Uterus (tissue), 2 donors: ENCODE data around the gene OTOL1.

ENCODE experiments used
- POLR2A ChIP-seq, 2 donors: fragments of 450-650 bp; IDR thresholded peaks; one replicate each; pipeline ENCODE4 v1.6.1; 2016; ENCODE audit warnings: antibody characterized with exemption in 2 of 2, mild to moderate bottlenecking in 1 of 2, moderate library complexity in 1 of 2
- TF ChIP-seq, protein P1 (sequence below), 4 experiments: fragments of 200-600 bp in 2 of 4; fragments of 450-650 bp in 2 of 4; sonication (generic) in 2 of 4; IDR thresholded peaks; one replicate each; pipeline ENCODE4 v1.5.1; 2016 to 2019; ENCODE audit warnings: antibody characterized with exemption in 4 of 4, mild to moderate bottlenecking in 2 of 4, moderate library complexity in 1 of 4

DNA sequence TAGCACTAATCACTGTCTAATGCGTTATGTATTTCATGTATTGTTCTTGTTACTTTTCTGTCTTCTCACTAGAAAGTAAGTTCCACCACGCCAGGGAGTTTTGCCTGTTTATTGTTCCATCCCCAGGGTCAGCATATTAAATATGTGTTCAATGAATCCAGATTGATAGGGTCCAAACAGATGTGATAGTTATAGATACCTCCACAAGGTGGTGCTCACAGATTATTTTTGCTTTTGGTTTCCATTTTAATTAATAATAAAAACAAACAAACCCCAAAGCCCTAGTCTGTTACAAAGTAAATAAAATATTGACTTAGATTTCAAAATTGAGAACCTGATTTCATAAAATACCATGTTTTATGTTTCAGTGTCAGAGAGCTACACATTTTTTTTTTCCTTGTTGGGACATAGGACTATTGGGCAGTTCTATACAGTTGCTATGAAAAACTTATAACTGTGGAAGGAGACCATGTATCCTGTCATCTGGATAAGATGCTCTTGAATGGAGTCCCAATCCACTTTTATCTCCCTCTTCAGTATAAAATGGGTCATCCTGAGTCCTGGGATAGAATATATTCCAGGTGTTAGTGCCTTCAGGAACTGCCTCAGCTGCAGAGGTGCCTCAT lies 12.4 kb downstream of the OTOL1 start:
- TF ChIP-seq, protein P1, sequence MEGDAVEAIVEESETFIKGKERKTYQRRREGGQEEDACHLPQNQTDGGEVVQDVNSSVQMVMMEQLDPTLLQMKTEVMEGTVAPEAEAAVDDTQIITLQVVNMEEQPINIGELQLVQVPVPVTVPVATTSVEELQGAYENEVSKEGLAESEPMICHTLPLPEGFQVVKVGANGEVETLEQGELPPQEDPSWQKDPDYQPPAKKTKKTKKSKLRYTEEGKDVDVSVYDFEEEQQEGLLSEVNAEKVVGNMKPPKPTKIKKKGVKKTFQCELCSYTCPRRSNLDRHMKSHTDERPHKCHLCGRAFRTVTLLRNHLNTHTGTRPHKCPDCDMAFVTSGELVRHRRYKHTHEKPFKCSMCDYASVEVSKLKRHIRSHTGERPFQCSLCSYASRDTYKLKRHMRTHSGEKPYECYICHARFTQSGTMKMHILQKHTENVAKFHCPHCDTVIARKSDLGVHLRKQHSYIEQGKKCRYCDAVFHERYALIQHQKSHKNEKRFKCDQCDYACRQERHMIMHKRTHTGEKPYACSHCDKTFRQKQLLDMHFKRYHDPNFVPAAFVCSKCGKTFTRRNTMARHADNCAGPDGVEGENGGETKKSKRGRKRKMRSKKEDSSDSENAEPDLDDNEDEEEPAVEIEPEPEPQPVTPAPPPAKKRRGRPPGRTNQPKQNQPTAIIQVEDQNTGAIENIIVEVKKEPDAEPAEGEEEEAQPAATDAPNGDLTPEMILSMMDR (IDR thresholded peaks at IDR 0.05): no peak
- TF ChIP-seq POLR2A (IDR thresholded peaks at IDR 0.05): no peak
